Aortic smooth muscle cell (primary cell): Measurements from ENCODE around the gene OR3A1. TPM values are rescaled to one million over a fixed set of nuclear protein-coding genes. Genes with fewer than 3 reads are reported as not detected.

Source experiments
- total RNA-seq: library from RNA; depleted of rRNA; stranded (reverse); fragments of >200 nt; gene quantifications from 2 replicates; pipeline ENCODE4 v1.2.3, GENCODE V29; 2014

Gene OR3A1
- total RNA-seq: 0.12 TPM in 1 of 2 replicates, not detected in the other

GRCh38 chr17:3298260-3298659 lies at the start of gene OR3A1:
TSS of gene OR3A1 (minus strand) at chr17:3298360. CDS start at chr17:3292582, 5,778 bp downstream.

Other genes starting within 250 kb of the OR3A1 start
- gene OR1D5, start 234.8 kb downstream of the OR3A1 start, total RNA-seq: not detected in 2 replicates
- not detected in 2 replicates for gene OR1D2, start 193.9 kb downstream of the OR3A1 start, total RNA-seq
- gene OR1G1, start 170.8 kb downstream of the OR3A1 start, total RNA-seq: not detected in 2 replicates
- gene OR1A2, start 100.8 kb downstream of the OR3A1 start, total RNA-seq: not detected in 2 replicates
- gene OR1A1, start 90.7 kb downstream of the OR3A1 start, total RNA-seq: not detected in 2 replicates
- 0.06 TPM in 1 of 2 replicates, not detected in the other for gene OR3A2, start 87.9 kb upstream of the OR3A1 start, total RNA-seq
- not detected in 2 replicates for gene OR1E1, start 100.0 kb upstream of the OR3A1 start, total RNA-seq
- gene OR3A3, start 113.0 kb upstream of the OR3A1 start, total RNA-seq: not detected in 2 replicates
- gene OR1E2, start 135.5 kb upstream of the OR3A1 start, total RNA-seq: not detected in 2 replicates
- 0.87 TPM in 1 of 2 replicates, not detected in the other for gene SPATA22, start 173.5 kb upstream of the OR3A1 start, total RNA-seq
- gene ASPA, start 177.6 kb upstream of the OR3A1 start, total RNA-seq: 0.06 and 0.13 TPM in 2 replicates